Amygdala (tissue), 56 donors: Measurements from ENCODE around the gene DDX3X.
"Not testable (repeated sequence)": the region's sequence is repeated elsewhere in the genome, so short reads cannot be mapped to it uniquely, and the experiment has no call there.

Experiments used
- DNase-seq, 56 donors: peaks; one replicate each; lab custom pipeline; 2025; lab: John Stamatoyannopoulos, UW

Gene DDX3X

DNA sequence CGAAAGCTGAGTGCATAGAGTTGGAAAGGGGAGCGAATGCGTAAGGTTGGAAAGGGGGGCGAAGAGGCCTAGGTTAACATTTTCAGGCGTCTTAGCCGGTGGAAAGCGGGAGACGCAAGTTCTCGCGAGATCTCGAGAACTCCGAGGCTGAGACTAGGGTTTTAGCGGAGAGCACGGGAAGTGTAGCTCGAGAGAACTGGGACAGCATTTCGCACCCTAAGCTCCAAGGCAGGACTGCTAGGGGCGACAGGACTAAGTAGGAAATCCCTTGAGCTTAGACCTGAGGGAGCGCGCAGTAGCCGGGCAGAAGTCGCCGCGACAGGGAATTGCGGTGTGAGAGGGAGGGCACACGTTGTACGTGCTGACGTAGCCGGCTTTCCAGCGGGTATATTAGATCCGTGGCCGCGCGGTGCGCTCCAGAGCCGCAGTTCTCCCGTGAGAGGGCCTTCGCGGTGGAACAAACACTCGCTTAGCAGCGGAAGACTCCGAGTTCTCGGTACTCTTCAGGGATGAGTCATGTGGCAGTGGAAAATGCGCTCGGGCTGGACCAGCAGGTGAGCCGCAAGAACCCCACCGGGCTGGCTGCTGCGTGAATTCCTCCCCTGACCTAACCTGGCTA lies at the start of gene DDX3X:
TSS of gene DDX3X (plus strand) at position 419 of the 619 bp plus-strand sequence. CDS start at position 510, 91 bp downstream.
- peak; percentile 4 to 94 (median 77) for DNase-seq

DNA sequence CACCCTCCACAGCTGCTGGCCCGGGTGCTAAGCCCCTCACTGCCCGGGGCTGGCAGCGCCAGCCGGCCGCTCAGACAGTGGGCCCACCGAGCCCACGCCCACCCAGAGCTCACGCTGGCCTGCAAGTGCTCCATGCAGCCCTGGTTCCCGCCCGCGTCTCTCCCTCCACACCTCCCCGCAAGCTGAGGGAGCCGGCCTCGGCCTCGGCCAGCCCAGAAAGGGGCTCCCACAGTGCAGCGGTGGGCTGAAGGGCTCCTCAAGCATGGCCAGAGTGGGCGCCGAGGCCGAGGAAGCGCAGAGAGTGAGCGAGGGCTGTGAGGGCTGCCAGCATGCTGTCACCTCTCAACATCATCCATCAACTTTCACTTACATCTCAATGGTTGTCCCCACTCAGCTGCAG lies 48.0 kb upstream of the DDX3X start:
- not testable (repeated sequence) for DNase-seq

GRCh38 chrX:41288641-41289040 lies 45.3 kb upstream of the DDX3X start:
- no peak for DNase-seq

GRCh38 chrX:41289095-41289494 lies 44.9 kb upstream of the DDX3X start:
- DNase-seq: no peak

- no peak for DNase-seq
Observed at GRCh38 chrX:41291309-41291708, 42.7 kb upstream of the DDX3X start.

DNA sequence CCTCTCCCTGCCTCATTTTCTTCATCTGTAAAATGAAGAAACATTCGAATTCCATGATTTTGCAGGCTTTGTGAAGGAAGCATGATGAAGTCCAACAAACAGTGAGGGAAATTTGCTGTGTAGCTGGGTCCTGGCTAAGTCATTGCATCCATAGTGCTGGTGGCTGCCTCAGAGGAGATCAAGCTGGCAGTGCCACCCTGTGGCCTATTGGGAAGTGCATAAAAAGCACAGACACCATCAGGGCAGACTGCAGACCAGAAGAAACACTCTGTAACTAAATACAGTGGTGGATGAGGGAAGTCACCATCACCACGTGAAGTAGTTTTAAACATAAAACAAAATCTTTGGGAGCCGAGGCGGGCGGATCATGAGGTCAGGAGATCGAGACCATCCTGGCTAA lies 40.7 kb upstream of the DDX3X start:
- DNase-seq: peak in 1 of 56 donors; percentile 11

DNA sequence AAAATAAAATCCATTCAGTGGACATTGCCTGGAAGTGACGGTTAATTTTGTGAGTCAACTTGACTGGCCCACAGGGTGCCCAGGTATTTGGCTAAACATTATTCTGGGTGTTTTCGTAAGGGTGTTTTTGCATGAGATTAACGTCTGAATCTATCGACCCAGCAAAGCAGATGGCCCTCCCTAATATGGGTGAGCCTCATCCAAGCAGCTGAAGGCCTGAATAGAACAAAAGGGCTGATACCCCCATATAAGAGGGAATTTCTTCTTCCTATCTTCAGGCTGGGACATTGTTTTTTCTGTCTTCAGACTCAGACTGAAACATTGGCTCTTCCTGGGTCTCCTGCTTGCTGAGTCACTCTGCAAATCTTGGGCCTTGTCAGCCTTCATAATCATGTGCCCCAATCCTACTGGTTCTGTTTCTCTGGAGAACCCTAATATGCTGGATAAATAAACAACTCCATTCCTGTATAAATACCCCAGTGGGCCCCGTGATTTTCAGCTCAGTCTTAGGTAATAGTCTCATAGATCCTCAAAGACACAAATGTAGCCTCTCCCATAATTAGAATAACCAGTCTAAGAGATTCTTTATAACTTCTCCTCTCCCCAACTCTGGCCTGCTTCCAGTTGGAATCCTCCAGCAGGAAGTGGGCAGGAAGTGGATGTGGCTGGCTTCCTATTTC lies 33.1 kb upstream of the DDX3X start:
- no peak for DNase-seq

DNA sequence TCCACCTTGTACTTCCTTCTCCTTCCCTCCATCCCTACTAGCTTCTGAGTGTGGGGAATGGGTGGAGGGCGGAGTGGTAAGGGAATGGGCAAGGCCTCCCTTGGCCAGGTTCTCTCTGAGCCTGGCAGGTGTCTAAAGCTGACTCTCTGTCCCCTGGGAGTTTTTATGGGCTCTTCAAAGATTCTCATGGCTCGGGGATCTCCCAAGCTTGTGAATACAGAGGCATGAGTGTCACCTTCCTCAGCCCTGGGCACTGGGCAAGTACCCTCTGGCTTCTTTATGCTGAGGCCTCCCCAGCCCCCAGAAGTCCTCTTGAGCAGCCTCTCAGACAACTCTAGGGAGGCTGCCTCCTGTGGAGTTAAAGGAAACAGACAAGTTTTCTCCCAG lies 32.5 kb upstream of the DDX3X start:
- no peak for DNase-seq

GRCh38 chrX:41302370-41302769 lies 31.6 kb upstream of the DDX3X start:
- DNase-seq: no peak

DNA sequence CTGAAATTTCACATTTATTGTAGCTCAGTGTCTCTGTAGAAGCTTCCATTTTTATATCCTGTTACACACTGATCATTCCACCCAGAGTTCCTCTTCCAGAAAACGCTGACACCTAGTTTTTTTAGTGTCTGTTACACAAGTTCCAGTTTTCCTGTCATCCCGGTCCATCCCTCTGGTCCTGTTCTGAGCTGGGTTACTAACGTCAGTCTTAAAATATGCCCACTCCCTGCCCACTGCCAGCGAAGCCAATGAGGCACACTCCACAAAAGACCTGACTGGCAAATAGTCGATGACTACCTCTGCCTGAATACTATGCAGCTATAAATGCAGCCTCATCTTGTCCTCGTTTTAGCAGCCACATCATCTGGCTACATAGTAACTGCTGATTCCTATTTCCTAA lies 30.9 kb upstream of the DDX3X start:
- no peak for DNase-seq

DNA sequence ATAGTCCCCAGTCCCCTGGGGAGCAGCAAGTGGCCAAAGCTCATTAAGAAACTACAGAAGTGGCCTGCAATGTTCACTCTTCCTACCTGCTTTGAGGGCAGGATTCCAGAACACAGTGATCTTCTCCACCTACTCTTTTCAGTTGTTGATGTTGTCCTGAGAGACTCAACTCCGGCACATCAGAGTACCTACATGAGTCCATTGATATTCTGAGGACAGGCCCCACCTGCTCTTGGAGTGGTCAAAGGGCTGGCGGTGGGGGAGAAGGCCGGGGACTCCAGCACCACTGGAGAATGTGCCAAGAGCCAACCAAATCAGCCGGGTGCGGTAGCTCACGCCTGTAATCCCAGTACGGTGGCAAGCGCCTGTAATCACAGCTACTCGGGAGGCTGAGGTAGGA lies 29.8 kb upstream of the DDX3X start:
- no peak for DNase-seq

DNA sequence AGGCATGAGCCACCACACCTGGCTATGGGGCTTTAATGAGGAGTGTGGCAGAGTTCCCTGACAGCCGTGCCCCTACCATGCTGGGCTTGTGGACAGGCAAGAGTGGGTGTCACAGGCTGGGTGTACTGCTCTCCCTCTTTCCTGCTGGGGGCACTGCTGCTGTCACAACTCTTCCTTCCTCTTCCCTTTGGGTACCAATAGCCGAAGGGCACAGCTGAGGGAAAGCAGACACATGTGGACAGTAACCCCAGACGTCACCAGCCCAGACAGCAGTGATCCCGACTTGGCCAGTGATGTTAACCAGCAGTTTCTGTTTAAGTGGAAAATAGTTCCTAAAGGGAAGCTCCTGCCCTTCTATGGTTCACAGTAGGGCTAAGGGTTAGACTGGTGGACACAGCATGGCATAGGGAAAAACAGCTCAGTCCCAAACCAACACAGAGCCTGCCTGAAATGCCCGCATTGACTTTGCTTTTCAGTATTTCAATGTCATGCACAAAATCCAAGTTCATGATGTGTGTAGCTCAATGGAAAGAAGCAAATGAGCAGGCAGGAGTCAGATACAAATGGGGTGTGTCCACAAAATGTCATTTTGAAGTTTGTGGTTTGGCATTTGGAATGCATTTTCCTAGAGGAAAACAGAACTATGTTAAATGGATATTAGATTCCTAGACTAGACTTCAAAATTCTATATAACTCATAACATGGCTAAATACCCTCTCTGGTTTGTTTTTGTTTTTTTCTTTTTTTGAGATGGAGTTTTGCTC lies 24.9 kb upstream of the DDX3X start:
- DNase-seq: peak in 1 of 56 donors; percentile 0

- DNase-seq: no peak
Observed at GRCh38 chrX:41312786-41313185, 21.2 kb upstream of the DDX3X start.

DNA sequence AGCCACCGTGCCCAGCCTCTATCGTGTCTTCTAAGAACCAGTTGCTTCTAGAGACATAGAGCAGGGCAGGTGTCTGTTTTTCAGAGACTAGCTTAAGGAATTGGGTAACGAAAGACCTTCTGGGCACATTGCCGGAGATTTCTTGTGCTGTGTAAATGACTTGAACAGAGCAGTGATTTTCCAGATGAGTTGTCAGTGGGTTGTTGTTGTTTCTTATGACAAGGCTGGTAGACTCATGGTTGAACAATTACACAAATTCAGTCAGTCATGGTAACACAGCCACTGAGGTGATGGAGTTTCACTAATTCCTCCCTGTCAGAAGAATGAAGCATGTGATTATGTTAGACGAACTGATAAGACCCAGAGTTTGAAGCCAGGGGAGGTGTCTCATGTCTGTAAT lies 20.5 kb upstream of the DDX3X start:
- no peak for DNase-seq

DNA sequence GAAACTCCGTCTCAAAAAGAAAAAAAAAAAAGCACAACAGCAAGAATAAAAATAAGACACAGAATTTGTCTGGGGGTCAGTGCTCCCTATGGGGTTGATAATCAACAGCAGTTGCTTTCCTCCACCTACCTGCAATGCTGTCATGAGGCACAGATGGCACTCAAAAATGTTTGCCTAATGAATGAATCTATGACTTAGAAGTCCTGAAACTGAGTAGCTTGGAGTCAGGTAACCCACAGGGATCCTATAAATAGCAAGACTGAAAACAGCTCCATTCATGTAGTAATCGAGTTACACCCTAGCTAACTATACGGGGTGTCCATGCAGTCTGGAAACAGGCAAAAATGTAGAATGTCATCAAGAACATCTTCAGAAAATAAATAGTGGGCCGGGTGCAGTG lies 19.8 kb upstream of the DDX3X start:
- DNase-seq: no peak

GRCh38 chrX:41314881-41315280 lies 19.1 kb upstream of the DDX3X start:
- DNase-seq: no peak

- not testable (repeated sequence) for DNase-seq
Observed at GRCh38 chrX:41316266-41316665, 17.7 kb upstream of the DDX3X start.

GRCh38 chrX:41317477-41318208 lies 16.3 kb upstream of the DDX3X start:
- no peak for DNase-seq

DNA sequence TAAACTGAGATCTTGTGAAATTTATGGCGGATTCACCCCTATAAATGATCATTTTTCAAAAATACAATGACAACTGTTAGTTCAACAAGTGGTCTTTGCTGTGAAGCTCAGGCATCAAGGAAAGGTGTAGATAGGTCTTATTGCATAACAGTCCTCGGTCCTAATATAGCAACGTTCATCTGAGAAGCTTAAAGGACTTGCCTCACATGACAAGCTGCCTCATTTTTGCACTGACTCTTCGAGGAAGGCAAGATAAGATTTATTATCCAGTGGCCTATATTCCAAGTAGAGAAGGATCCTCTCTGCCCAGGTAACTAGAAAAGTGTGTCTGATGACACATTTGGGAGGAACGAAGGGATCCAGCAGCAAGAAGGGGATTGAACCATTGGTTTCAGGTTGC lies 13.6 kb upstream of the DDX3X start:
- no peak for DNase-seq

GRCh38 chrX:41322821-41323603 lies 10.9 kb upstream of the DDX3X start:
- no peak for DNase-seq
